WTC11 (cell line): ENCODE data around the gene SLC27A5. TPM values are rescaled to one million over a fixed set of nuclear protein-coding genes. Genes with fewer than 3 reads are reported as not detected.

Experiments used
- ATAC-seq: fragments of 200-7000 bp; cut with Tn5 transposase; 2 replicates; pipeline ENCODE4 v1.10.0; 2021; ENCODE audit warnings: mild to moderate bottlenecking, moderate library complexity
- CTCF ChIA-PET: fragments of 300-600 bp; sonication (Branson Sonifier 250); formaldehyde crosslinking; loops from one replicate; lab custom pipeline; 2021; ENCODE audit warnings: antibody characterized with exemption; lab: Charles Lee
- POLR2A ChIA-PET: fragments of 350-600 bp; sonication (Branson Sonifier 250); formaldehyde crosslinking; loops from one replicate; lab custom pipeline; 2021; ENCODE audit warnings: antibody characterized with exemption; lab: Charles Lee
- DNase-seq: peaks from one replicate; pipeline ENCODE4 v3.0.0; 2021; ENCODE audit warnings: low spot score
- H3K27ac Mint-ChIP-seq: 2 replicates; pipeline ENCODE4 v1.8.0; 2021; ENCODE audit warnings: mixed read lengths
- H3K27me3 Mint-ChIP-seq: 2 replicates; pipeline ENCODE4 v1.8.0; 2021; ENCODE audit warnings: low read depth, mild to moderate bottlenecking, moderate library complexity, mixed read lengths
- H3K36me3 Mint-ChIP-seq: 2 replicates; pipeline ENCODE4 v1.8.0; 2021; ENCODE audit warnings: mixed read lengths
- H3K4me1 Mint-ChIP-seq: 2 replicates; pipeline ENCODE4 v1.8.0; 2022; ENCODE audit warnings: mixed read lengths
- H3K4me3 Mint-ChIP-seq: 2 replicates; pipeline ENCODE4 v1.8.0; 2021; ENCODE audit warnings: mild to moderate bottlenecking, moderate library complexity, mixed read lengths
- H3K9me3 Mint-ChIP-seq: 2 replicates; pipeline ENCODE4 v1.8.0; 2021; ENCODE audit warnings: mixed read lengths
- CBFB ChIP-seq: sonication (generic); formaldehyde crosslinking; IDR thresholded peaks from 2 replicates; pipeline ENCODE4 v1.8.1; 2022; ENCODE audit warnings: mild to moderate bottlenecking, low read depth, missing genetic modification reagents
- CREM ChIP-seq: sonication (generic); formaldehyde crosslinking; IDR thresholded peaks from 2 replicates; pipeline ENCODE4 v1.8.1; 2022; ENCODE audit warnings: mild to moderate bottlenecking, missing genetic modification reagents, moderate library complexity
- E2F5 ChIP-seq: sonication (generic); formaldehyde crosslinking; IDR thresholded peaks from 2 replicates; pipeline ENCODE4 v1.8.1; 2022; ENCODE audit warnings: mild to moderate bottlenecking, moderate library complexity, missing genetic modification reagents
- ETV6 ChIP-seq: sonication (generic); formaldehyde crosslinking; IDR thresholded peaks from 2 replicates; pipeline ENCODE4 v1.8.1; 2022; ENCODE audit warnings: mild to moderate bottlenecking, missing genetic modification reagents
- FOXJ3 ChIP-seq: sonication (generic); formaldehyde crosslinking; IDR thresholded peaks from 2 replicates; pipeline ENCODE4 v1.9.0; 2021; ENCODE audit warnings: missing genetic modification reagents, mild to moderate bottlenecking, borderline replicate concordance
- FOXK1 ChIP-seq: sonication (generic); formaldehyde crosslinking; IDR thresholded peaks from 2 replicates; pipeline ENCODE4 v1.8.0; 2022; ENCODE audit warnings: mild to moderate bottlenecking, moderate library complexity, missing genetic modification reagents
- FOXP1 ChIP-seq: sonication (generic); formaldehyde crosslinking; IDR thresholded peaks from 2 replicates; pipeline ENCODE4 v1.8.0; 2022; ENCODE audit warnings: missing genetic modification reagents, mild to moderate bottlenecking, moderate library complexity, borderline replicate concordance
- MYBL2 ChIP-seq: sonication (generic); formaldehyde crosslinking; IDR thresholded peaks from 2 replicates; pipeline ENCODE4 v1.8.1; 2023; ENCODE audit warnings: mild to moderate bottlenecking, moderate library complexity, missing genetic modification reagents
- NFATC4 ChIP-seq: fragments of 250-450 bp; sonication (Bioruptor Pico); IDR thresholded peaks from 2 replicates; pipeline ENCODE4 v1.9.0; 2021; ENCODE audit warnings: mild to moderate bottlenecking
- NR1H2 ChIP-seq: sonication (generic); formaldehyde crosslinking; IDR thresholded peaks from 2 replicates; pipeline ENCODE4 v1.9.0; 2021; ENCODE audit warnings: mild to moderate bottlenecking, moderate library complexity, missing genetic modification reagents
- OVOL2 ChIP-seq: fragments of 250-450 bp; sonication (Bioruptor Pico); IDR thresholded peaks from 2 replicates; pipeline ENCODE4 v1.9.0; 2021; ENCODE audit warnings: mild to moderate bottlenecking, borderline replicate concordance
- RORB ChIP-seq: fragments of 250-450 bp; sonication (Bioruptor Pico); IDR thresholded peaks from 2 replicates; pipeline ENCODE4 v1.9.0; 2021; ENCODE audit warnings: mild to moderate bottlenecking
- SOX15 ChIP-seq: fragments of 250-450 bp; sonication (Bioruptor Pico); IDR thresholded peaks from 2 replicates; pipeline ENCODE4 v1.9.0; 2021; ENCODE audit warnings: mild to moderate bottlenecking
- SP1 ChIP-seq: sonication (generic); formaldehyde crosslinking; conservative IDR thresholded peaks from 2 replicates; pipeline ENCODE4 v1.8.1; 2022; ENCODE audit warnings: missing genetic modification reagents
- USF1 ChIP-seq: sonication (generic); formaldehyde crosslinking; IDR thresholded peaks from 2 replicates; pipeline ENCODE4 v1.8.0; 2022; ENCODE audit warnings: mild to moderate bottlenecking, missing genetic modification reagents
- ZBTB21 ChIP-seq: sonication (generic); formaldehyde crosslinking; IDR thresholded peaks from 2 replicates; pipeline ENCODE4 v1.8.1; 2023; ENCODE audit warnings: mild to moderate bottlenecking, missing genetic modification reagents, borderline replicate concordance
- ZNF121 ChIP-seq: sonication (generic); formaldehyde crosslinking; IDR thresholded peaks from 2 replicates; pipeline ENCODE4 v1.8.0; 2023; ENCODE audit warnings: missing genetic modification reagents
- ZNF232 ChIP-seq: sonication (generic); formaldehyde crosslinking; IDR thresholded peaks from 2 replicates; pipeline ENCODE4 v1.8.0; 2022; ENCODE audit warnings: mild to moderate bottlenecking, missing genetic modification reagents
- ZNF263 ChIP-seq: sonication (generic); formaldehyde crosslinking; IDR thresholded peaks from 2 replicates; pipeline ENCODE4 v1.8.1; 2022; ENCODE audit warnings: low read depth, mild to moderate bottlenecking, moderate library complexity, missing genetic modification reagents
- ZNF671 ChIP-seq: fragments of 250-450 bp; sonication (Bioruptor Pico); IDR thresholded peaks from 2 replicates; pipeline ENCODE4 v1.8.0; 2021; ENCODE audit warnings: mild to moderate bottlenecking
- total RNA-seq: library from RNA; stranded (reverse); gene quantifications from 3 replicates; pipeline ENCODE4 v1.2.3, GENCODE V29; 2021
- TF ChIP-seq, protein P1 (sequence below): fragments of 250-450 bp; sonication (Bioruptor Pico); IDR thresholded peaks from 2 replicates; pipeline ENCODE4 v1.9.0; 2021; ENCODE audit warnings: mild to moderate bottlenecking
- TF ChIP-seq, protein P2 (sequence below): sonication (generic); formaldehyde crosslinking; IDR thresholded peaks from 2 replicates; pipeline ENCODE4 v1.8.1; 2023; ENCODE audit warnings: mild to moderate bottlenecking, missing genetic modification reagents, moderate library complexity
- TF ChIP-seq, protein P3 (sequence below): sonication (generic); formaldehyde crosslinking; IDR thresholded peaks from 2 replicates; pipeline ENCODE4 v1.8.0; 2023; ENCODE audit warnings: missing genetic modification reagents
- TF ChIP-seq, protein P4 (sequence below): sonication (generic); formaldehyde crosslinking; IDR thresholded peaks from 2 replicates; pipeline ENCODE4 v1.8.0; 2023; ENCODE audit warnings: mild to moderate bottlenecking, missing genetic modification reagents

SLC27A5 gene
- total RNA-seq, 1 experiment from 2014 or later = 21.9 TPM

DNA sequence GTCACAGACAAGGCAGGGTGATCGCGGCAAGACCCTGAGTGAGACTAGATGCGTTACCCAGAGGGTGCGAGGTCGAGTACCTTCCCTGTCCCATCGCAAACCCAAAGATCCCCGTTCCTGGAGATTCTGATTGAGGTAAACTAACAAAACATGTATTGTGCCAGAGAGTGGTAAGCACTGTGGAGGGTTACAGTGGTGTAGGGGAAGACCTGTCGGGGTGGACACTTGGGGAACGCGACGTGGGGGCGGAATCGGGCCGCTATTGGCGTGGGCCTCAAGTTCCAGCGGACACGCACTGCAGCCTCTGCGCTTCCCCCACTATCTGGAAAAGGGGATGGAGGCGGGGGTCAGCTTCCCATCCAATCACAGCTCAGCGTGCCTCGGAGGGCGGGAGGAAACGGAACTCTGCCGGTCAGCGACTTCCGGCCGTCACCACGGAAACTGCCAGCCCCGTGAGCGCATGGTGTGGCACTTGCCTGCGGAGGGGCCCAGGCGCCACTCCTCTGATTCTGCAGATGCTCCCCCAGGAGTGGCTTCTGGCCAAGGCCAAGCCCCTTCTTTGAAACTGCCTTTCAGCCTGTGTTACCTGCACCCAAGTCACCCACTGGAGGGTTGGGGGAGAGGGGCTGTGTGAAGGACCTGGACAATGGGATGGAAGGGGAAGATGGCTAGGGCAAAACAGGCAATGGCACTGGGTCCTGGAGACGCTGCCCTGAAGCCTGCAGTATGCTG, 47.6 kb upstream of the SLC27A5 start (continued):
- TF ChIP-seq FOXP1 (CRISPR knock-in tag) = peak; percentile 37; the same call in 1 of the 2 replicates
- TF ChIP-seq, protein P1, sequence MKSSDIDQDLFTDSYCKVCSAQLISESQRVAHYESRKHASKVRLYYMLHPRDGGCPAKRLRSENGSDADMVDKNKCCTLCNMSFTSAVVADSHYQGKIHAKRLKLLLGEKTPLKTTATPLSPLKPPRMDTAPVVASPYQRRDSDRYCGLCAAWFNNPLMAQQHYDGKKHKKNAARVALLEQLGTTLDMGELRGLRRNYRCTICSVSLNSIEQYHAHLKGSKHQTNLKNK (CRISPR knock-in tag) = no peak
- TF ChIP-seq SOX15 (CRISPR knock-in tag) = no peak
- TF ChIP-seq, protein P2, sequence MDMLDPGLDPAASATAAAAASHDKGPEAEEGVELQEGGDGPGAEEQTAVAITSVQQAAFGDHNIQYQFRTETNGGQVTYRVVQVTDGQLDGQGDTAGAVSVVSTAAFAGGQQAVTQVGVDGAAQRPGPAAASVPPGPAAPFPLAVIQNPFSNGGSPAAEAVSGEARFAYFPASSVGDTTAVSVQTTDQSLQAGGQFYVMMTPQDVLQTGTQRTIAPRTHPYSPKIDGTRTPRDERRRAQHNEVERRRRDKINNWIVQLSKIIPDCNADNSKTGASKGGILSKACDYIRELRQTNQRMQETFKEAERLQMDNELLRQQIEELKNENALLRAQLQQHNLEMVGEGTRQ (CRISPR knock-in tag) = no peak
- peak; percentile 70; the same call in 1 of the 2 replicates for TF ChIP-seq ZBTB21 (CRISPR knock-in tag)
- no peak; the same call in 1 of the 2 replicates for TF ChIP-seq CREM (CRISPR knock-in tag)
- TF ChIP-seq NR1H2 = no peak
- peak; percentile 57; the same call in 1 of the 2 replicates for TF ChIP-seq USF1
- TF ChIP-seq NFATC4 (CRISPR knock-in tag) = no peak
- TF ChIP-seq, protein P3, sequence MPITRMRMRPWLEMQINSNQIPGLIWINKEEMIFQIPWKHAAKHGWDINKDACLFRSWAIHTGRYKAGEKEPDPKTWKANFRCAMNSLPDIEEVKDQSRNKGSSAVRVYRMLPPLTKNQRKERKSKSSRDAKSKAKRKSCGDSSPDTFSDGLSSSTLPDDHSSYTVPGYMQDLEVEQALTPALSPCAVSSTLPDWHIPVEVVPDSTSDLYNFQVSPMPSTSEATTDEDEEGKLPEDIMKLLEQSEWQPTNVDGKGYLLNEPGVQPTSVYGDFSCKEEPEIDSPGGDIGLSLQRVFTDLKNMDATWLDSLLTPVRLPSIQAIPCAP (CRISPR knock-in tag) = peak; percentile 59; the same call in 1 of the 2 replicates
- TF ChIP-seq, protein P4, sequence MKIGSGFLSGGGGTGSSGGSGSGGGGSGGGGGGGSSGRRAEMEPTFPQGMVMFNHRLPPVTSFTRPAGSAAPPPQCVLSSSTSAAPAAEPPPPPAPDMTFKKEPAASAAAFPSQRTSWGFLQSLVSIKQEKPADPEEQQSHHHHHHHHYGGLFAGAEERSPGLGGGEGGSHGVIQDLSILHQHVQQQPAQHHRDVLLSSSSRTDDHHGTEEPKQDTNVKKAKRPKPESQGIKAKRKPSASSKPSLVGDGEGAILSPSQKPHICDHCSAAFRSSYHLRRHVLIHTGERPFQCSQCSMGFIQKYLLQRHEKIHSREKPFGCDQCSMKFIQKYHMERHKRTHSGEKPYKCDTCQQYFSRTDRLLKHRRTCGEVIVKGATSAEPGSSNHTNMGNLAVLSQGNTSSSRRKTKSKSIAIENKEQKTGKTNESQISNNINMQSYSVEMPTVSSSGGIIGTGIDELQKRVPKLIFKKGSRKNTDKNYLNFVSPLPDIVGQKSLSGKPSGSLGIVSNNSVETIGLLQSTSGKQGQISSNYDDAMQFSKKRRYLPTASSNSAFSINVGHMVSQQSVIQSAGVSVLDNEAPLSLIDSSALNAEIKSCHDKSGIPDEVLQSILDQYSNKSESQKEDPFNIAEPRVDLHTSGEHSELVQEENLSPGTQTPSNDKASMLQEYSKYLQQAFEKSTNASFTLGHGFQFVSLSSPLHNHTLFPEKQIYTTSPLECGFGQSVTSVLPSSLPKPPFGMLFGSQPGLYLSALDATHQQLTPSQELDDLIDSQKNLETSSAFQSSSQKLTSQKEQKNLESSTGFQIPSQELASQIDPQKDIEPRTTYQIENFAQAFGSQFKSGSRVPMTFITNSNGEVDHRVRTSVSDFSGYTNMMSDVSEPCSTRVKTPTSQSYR (CRISPR knock-in tag) = peak; percentile 72
- TF ChIP-seq ZNF671 (CRISPR knock-in tag) = peak; percentile 29; the same call in 1 of the 2 replicates

DNA sequence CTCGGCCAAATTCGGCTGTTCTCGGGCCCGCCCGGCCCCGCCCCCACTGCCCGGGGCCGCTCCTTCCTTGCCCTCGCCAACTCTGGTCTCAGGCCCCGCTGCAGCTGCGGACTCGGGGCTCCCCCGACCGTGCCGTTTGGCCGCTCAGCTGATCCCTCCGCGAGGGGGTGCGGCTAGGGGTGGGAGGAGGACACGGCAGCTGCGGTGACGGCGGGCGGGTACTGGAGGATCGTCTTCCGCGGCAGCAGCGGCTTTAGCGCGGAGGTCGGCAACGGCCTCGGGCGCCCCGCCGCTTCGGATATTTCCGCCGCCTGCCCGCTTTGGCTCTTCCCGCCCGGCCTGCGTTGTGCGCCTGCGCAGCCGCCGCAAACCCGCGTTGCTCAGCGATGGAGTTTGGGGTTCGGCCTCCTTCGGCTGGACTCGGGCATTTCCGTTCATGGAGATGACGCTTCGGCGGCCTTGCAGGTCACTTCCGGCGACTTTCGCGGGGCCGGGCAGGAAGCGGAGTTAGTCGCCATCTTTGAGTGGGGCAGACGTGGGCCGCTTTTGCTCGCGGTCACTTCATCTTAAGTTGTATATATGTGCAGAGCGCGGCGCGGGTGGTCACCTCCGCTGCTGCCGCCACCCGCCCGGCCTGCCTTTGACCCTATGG, 47.0 kb upstream of the SLC27A5 start:
- ATAC-seq (peak; percentile 59), DNase-seq (peak; percentile 100)
- Mint-ChIP-seq H3K27ac (peak overlapping the region; percentile 100), H3K36me3 (peaks cover 17% of the 10 kb centered on the region), H3K4me1 (peaks cover 41% of the 10 kb centered on the region), H3K27me3 (peaks cover 43% of the 10 kb centered on the region), H3K4me3 (peak overlapping the region; percentile 97), H3K9me3 (no peaks in the 10 kb centered on the region)
- ChIA-PET POLR2A (interaction anchor here (0.6 to 2.8 kb wide), 6 partner anchors 13 to 656 kb away, joined by 3 to 12 read pairs (median 6); partner anchors contain the start of genes TRIM28 and ZBTB45), CTCF (interaction anchor here (0.9 to 2.4 kb wide), 6 partner anchors 16 to 45 kb away, joined by 3 to 19 read pairs (median 7); partner anchors contain the start of gene ZBTB45)
- TF ChIP-seq SP1 (CRISPR knock-in tag) = peak; percentile 84
- no peak for TF ChIP-seq ZNF121 (CRISPR knock-in tag)
- peak; percentile 44; the same call in 1 of the 2 replicates for TF ChIP-seq USF1
- TF ChIP-seq, protein P3 (CRISPR knock-in tag) = no peak
- 0 out of 2 replicates have a peak, but pooled peaks have one; percentile 57 for TF ChIP-seq ZBTB21 (CRISPR knock-in tag)
- TF ChIP-seq E2F5 (CRISPR knock-in tag) = peak; percentile 75; the same call in 1 of the 2 replicates
- TF ChIP-seq ZNF263 (CRISPR knock-in tag) = no peak
- TF ChIP-seq CBFB = 0 out of 2 replicates have a peak, but pooled peaks have one; percentile 46
- TF ChIP-seq ETV6 = peak; percentile 70; the same call in 1 of the 2 replicates
- 0 out of 2 replicates have a peak, but pooled peaks have one; percentile 51 for TF ChIP-seq MYBL2 (CRISPR knock-in tag)
- TF ChIP-seq FOXK1 = peak; percentile 53; the same call in 1 of the 2 replicates
- no peak for TF ChIP-seq FOXJ3 (CRISPR knock-in tag)
- TF ChIP-seq ZNF232 (CRISPR knock-in tag) = 0 out of 2 replicates have a peak, but pooled peaks have one; percentile 38
- no peak for TF ChIP-seq OVOL2
- no peak for TF ChIP-seq RORB (CRISPR knock-in tag)
